HG03565 (cell line): ENCODE results near the gene TMEM63C.

Experiments
- ATAC-seq: cut with Tn5 transposase; IDR thresholded peaks from one replicate; pipeline ENCODE4 v1.9.1; 2021; ENCODE audit warnings: mild to moderate bottlenecking, moderate library complexity; ENCODE audit not compliant: unreplicated experiment

Gene TMEM63C

GRCh38 chr14:77306416-77306815 lies 124.8 kb downstream of the TMEM63C start:
- ATAC-seq: no peak

GRCh38 chr14:77306851-77307496 lies 125.4 kb downstream of the TMEM63C start:
- no peak for ATAC-seq
